MCF 10A (cell line): ENCODE data around the gene NRN1. TPM values are rescaled to one million over a fixed set of nuclear protein-coding genes. Genes with fewer than 3 reads are reported as not detected.

Experiments used
- BruUV-seq: library from RNA; stranded (reverse); fragments of 400-500 nt; replicated peaks from 2 replicates; lab custom pipeline; 2021; lab: Mats Ljungman, UMichigan
- CTCF ChIA-PET: fragments of 300-600 bp; sonication (Branson Sonifier 250); formaldehyde crosslinking; extraction: SDS; loops from one replicate; lab custom pipeline; 2021; ENCODE audit warnings: antibody characterized with exemption, inconsistent platforms; lab: Yijun Ruan, JAX
- POLR2A ChIA-PET: fragments of 300-600, 350-650 bp; sonication (Branson Sonifier 250); formaldehyde crosslinking; extraction: SDS; loops from one replicate; lab custom pipeline; 2020; ENCODE audit warnings: antibody characterized with exemption, inconsistent platforms; lab: Yijun Ruan, JAX
- DNase-seq: peaks from one replicate; pipeline ENCODE4 v3.0.0-alpha.2; 2018; ENCODE audit not compliant: unreplicated experiment
- H3K27ac Mint-ChIP-seq: one replicate; pipeline ENCODE4 v1.8.0; 2022; ENCODE audit warnings: mild to moderate bottlenecking, low read depth, mixed read lengths; ENCODE audit not compliant: unreplicated experiment
- H3K27me3 Mint-ChIP-seq: one replicate; pipeline ENCODE4 v1.8.0; 2022; ENCODE audit warnings: mixed read lengths; ENCODE audit not compliant: insufficient read depth, unreplicated experiment
- H3K36me3 Mint-ChIP-seq: one replicate; pipeline ENCODE4 v1.8.0; 2022; ENCODE audit warnings: mild to moderate bottlenecking, moderate library complexity, mixed read lengths; ENCODE audit not compliant: insufficient read depth, unreplicated experiment
- H3K4me1 Mint-ChIP-seq: one replicate; pipeline ENCODE4 v1.8.0; 2022; ENCODE audit warnings: mixed read lengths; ENCODE audit not compliant: insufficient read depth, unreplicated experiment
- H3K4me3 Mint-ChIP-seq: one replicate; pipeline ENCODE4 v1.8.0; 2022; ENCODE audit warnings: mild to moderate bottlenecking, moderate library complexity, mixed read lengths; ENCODE audit not compliant: unreplicated experiment
- H3K9me3 Mint-ChIP-seq: one replicate; pipeline ENCODE4 v1.8.0; 2022; ENCODE audit warnings: mixed read lengths; ENCODE audit not compliant: unreplicated experiment
- intact Hi-C: fragments of 100-400 bp; cut with micrococcal nuclease; formaldehyde crosslinking; loops from 2 replicates; pipeline ENCODE4 v1.14.1; 2022
- total RNA-seq: library from RNA; stranded (reverse); gene quantifications from 2 replicates; pipeline ENCODE4 v1.2.3, GENCODE V29; 2022
- TF ChIP-seq, protein P1 (sequence below): fragments of 200-600 bp; IDR thresholded peaks from one replicate; pipeline ENCODE4 v1.8.0; 2022; ENCODE audit warnings: antibody characterized with exemption, mild to moderate bottlenecking; ENCODE audit not compliant: unreplicated experiment

NRN1 gene
- total RNA-seq, 1 experiment from 2014 or later = not detected

DNA sequence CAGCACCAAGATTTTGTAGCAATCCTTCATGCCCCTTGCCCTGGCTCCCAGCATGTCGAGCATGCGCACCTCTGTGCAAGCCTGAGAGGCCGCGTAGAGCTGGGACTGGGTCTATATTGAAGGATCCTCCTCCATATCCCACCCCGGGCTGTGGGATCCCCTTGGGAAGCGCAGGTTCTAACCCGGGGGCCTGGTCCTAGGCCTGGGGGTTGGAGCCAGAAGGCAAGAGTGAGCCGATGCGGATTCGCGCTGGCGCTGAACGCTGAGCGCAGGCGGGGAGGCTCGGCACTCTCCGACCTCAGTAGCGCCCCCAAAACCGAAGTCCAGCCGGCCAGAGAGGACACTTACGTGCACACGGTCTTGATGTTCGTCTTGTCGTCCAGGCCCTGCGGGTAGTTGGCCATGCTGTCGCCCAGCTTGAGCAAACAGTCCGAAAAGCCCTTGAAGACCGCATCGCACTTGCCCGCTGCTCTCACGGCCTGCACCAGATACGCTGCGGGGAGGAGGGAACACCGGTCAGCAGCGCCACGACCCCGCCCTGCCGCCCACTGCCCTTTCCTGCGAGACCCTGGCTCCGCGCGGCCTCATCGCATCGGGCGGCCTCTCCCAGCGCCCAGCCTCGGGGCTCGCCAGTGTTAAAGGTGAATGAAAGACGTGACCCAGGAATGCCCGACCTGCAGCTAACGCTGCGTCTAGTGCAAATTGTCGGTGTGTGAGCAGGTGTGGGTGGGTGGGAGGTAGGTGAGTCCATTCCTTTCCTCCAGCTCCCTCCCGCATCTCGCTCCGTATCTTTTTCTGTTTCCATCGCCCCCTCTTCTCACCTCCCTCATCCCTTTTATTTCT, 4.5 kb downstream of the NRN1 start:
- ChIA-PET CTCF (no interaction called here), POLR2A (no interaction called here)
- Mint-ChIP-seq H3K9me3 (peaks cover 29% of the 10 kb centered on the region), H3K27me3 (peaks cover 55% of the 10 kb centered on the region), H3K4me1 (no peaks in the 10 kb centered on the region), H3K36me3 (no peaks in the 10 kb centered on the region), H3K4me3 (no peak overlapping the region), H3K27ac (no peak overlapping the region)
- DNase-seq = no peak
- TF ChIP-seq, protein P1, sequence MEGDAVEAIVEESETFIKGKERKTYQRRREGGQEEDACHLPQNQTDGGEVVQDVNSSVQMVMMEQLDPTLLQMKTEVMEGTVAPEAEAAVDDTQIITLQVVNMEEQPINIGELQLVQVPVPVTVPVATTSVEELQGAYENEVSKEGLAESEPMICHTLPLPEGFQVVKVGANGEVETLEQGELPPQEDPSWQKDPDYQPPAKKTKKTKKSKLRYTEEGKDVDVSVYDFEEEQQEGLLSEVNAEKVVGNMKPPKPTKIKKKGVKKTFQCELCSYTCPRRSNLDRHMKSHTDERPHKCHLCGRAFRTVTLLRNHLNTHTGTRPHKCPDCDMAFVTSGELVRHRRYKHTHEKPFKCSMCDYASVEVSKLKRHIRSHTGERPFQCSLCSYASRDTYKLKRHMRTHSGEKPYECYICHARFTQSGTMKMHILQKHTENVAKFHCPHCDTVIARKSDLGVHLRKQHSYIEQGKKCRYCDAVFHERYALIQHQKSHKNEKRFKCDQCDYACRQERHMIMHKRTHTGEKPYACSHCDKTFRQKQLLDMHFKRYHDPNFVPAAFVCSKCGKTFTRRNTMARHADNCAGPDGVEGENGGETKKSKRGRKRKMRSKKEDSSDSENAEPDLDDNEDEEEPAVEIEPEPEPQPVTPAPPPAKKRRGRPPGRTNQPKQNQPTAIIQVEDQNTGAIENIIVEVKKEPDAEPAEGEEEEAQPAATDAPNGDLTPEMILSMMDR = no peak
- intact Hi-C loops = no loop called here
- BruUV-seq = no TSS peak

- Mint-ChIP-seq H3K27me3 (peaks cover 47% of the 10 kb centered on the region), H3K36me3 (no peaks in the 10 kb centered on the region), H3K4me1 (no peaks in the 10 kb centered on the region), H3K4me3 (no peak overlapping the region), H3K9me3 (peaks cover 29% of the 10 kb centered on the region), H3K27ac (no peak overlapping the region)
- CTCF ChIA-PET = interaction anchor here (0.6 kb wide), 1 partner anchor 162 kb away, joined by 3 read pairs; no protein-coding TSS in a partner anchor
- BruUV-seq = no TSS peak
- POLR2A ChIA-PET = interaction anchor here (0.7 kb wide), 1 partner anchor 161 kb away, joined by 3 read pairs; no protein-coding TSS in a partner anchor
- no peak for DNase-seq
- intact Hi-C loops = no loop called here
- TF ChIP-seq, protein P1 = no peak
Observed at GRCh38 chr6:6001443-6001842, 5.3 kb downstream of the NRN1 start.

- Mint-ChIP-seq H3K27me3 (peaks cover 45% of the 10 kb centered on the region), H3K4me1 (no peaks in the 10 kb centered on the region), H3K9me3 (peaks cover 29% of the 10 kb centered on the region), H3K27ac (no peak overlapping the region), H3K4me3 (no peak overlapping the region), H3K36me3 (no peaks in the 10 kb centered on the region)
- intact Hi-C loops = no loop called here
- CTCF ChIA-PET = interaction anchor here (0.8 kb wide), 1 partner anchor 496 kb away, joined by 3 read pairs; no protein-coding TSS in a partner anchor
- DNase-seq = no peak
- TF ChIP-seq, protein P1 = no peak
- POLR2A ChIA-PET = no interaction called here
- no TSS peak for BruUV-seq
Observed at GRCh38 chr6:5999688-6000608, 6.8 kb downstream of the NRN1 start.
